ENCODE results near the gene STK32A.

STK32A gene

GRCh38 chr5:147305147-147305546 lies 70.3 kb downstream of the STK32A start:
- H3K36me3 ChIP-seq (replicated peaks), result no peaks in the 10 kb centered on the region
- no peak overlapping the region for H3K27ac ChIP-seq
- in situ Hi-C loops (cut with HindIII; ENCODE audit: low pct_ligation_motif_present, low sequenced_read_pairs), result no loop called here
- no peak for TF ChIP-seq CTCF (IDR thresholded peaks at IDR 0.05; ENCODE audit: low read depth, low read length, missing control alignments)
- no peak for DNase-seq
- no peaks in the 10 kb centered on the region for H3K27me3 ChIP-seq (replicated peaks)
- no peak overlapping the region for H3K4me3 ChIP-seq (ENCODE audit: low read depth, low read length)

GRCh38 chr5:147306351-147306750 lies 71.5 kb downstream of the STK32A start:
- in situ Hi-C loops (cut with HindIII; ENCODE audit: low pct_ligation_motif_present, low sequenced_read_pairs), result no loop called here
- no peak for DNase-seq
- Histone ChIP-seq H3K27ac (no peak overlapping the region), H3K27me3 (replicated peaks) (no peaks in the 10 kb centered on the region), H3K36me3 (replicated peaks) (no peaks in the 10 kb centered on the region), H3K4me3 (ENCODE audit: low read depth, low read length) (no peak overlapping the region)
- no peak for TF ChIP-seq CTCF (IDR thresholded peaks at IDR 0.05; ENCODE audit: low read depth, low read length, missing control alignments)

DNA sequence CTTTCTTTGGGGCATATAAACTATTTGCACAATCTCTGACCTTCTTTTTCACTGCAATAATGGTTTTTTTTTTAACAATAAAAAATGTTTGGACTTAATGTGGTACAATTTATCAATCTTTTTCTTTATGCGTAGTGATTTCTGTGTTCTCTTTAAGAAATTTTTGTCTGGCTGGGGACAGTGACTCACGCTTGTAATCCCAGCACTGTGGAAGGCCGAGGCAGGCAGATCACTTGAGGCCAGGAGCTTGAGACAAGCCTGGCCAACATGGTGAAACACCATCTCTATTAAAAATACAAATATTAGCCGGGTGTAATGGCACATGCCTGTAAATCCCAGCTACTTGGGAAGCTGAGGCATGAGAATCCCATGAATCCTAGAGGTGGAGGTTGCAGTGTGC lies 72.3 kb downstream of the STK32A start:
- no peak for TF ChIP-seq CTCF (IDR thresholded peaks at IDR 0.05; ENCODE audit: low read depth, low read length, missing control alignments)
- Histone ChIP-seq H3K27me3 (replicated peaks) (no peaks in the 10 kb centered on the region), H3K4me3 (ENCODE audit: low read depth, low read length) (no peak overlapping the region), H3K27ac (no peak overlapping the region), H3K36me3 (replicated peaks) (no peaks in the 10 kb centered on the region)
- in situ Hi-C loops (cut with HindIII; ENCODE audit: low pct_ligation_motif_present, low sequenced_read_pairs), result no loop called here
- no peak for DNase-seq

GRCh38 chr5:147309621-147310020 lies 74.8 kb downstream of the STK32A start:
- no peak for TF ChIP-seq CTCF (IDR thresholded peaks at IDR 0.05; ENCODE audit: low read depth, low read length, missing control alignments)
- Histone ChIP-seq H3K36me3 (replicated peaks) (no peaks in the 10 kb centered on the region), H3K27ac (no peak overlapping the region), H3K4me3 (ENCODE audit: low read depth, low read length) (no peak overlapping the region), H3K27me3 (replicated peaks) (no peaks in the 10 kb centered on the region)
- in situ Hi-C loops (cut with HindIII; ENCODE audit: low pct_ligation_motif_present, low sequenced_read_pairs), result no loop called here
- no peak for DNase-seq

GRCh38 chr5:147310059-147310704 lies 75.4 kb downstream of the STK32A start:
- Histone ChIP-seq H3K36me3 (replicated peaks) (no peaks in the 10 kb centered on the region), H3K27me3 (replicated peaks) (no peaks in the 10 kb centered on the region), H3K4me3 (ENCODE audit: low read depth, low read length) (no peak overlapping the region), H3K27ac (no peak overlapping the region)
- in situ Hi-C loops (cut with HindIII; ENCODE audit: low pct_ligation_motif_present, low sequenced_read_pairs), result no loop called here
- peak; percentile 11 for DNase-seq
- TF ChIP-seq CTCF (IDR thresholded peaks at IDR 0.05; ENCODE audit: low read depth, low read length, missing control alignments), result no peak

Data from brain microvascular endothelial cell (primary cell).